Choroid plexus epithelial cell (primary cell): ENCODE results near the gene FCRL5.

Source experiments
- DNase-seq: peaks from one replicate; pipeline ENCODE4 v3.0.0-alpha.2; 2010; ENCODE audit warnings: low read depth
- H3K4me3 ChIP-seq: 2 replicates; pipeline ENCODE4 v1.5.1; 2011; ENCODE audit warnings: low read depth, mild to moderate bottlenecking, control low read depth, low read length, moderate library complexity
- CTCF ChIP-seq: conservative IDR thresholded peaks from 2 replicates; pipeline ENCODE4 v1.5.1; 2011; ENCODE audit warnings: low read depth, mild to moderate bottlenecking, control low read depth, inconsistent platforms, low read length, moderate library complexity

Gene FCRL5

GRCh38 chr1:157471531-157471930 lies 80.8 kb downstream of the FCRL5 start:
- no peak overlapping the region for H3K4me3 ChIP-seq
- DNase-seq, result no peak
- no peak for TF ChIP-seq CTCF

GRCh38 chr1:157469752-157470675 lies 82.3 kb downstream of the FCRL5 start:
- DNase-seq, result no peak
- TF ChIP-seq CTCF, result no peak
- H3K4me3 ChIP-seq, result no peak overlapping the region

- no peak for TF ChIP-seq CTCF
- no peak for DNase-seq
These were observed 83.0 kb downstream of the FCRL5 start for GRCh38 chr1:157469300-157469699.

GRCh38 chr1:157466011-157466410 lies 86.3 kb downstream of the FCRL5 start:
- no peak for DNase-seq
- no peak for TF ChIP-seq CTCF
- no peak overlapping the region for H3K4me3 ChIP-seq

More at GRCh38 chr1:157469300-157469699, 83.0 kb downstream of the FCRL5 start:
- no peak overlapping the region for H3K4me3 ChIP-seq
